HEK293 (cell line): Measurements from ENCODE around the gene IGSF3.

Experiments used
- CTCF ChIA-PET: fragments of 350-600 bp; formaldehyde crosslinking; extraction: SDS; loops from one replicate; lab custom pipeline; 2021; ENCODE audit warnings: antibody characterized with exemption; lab: Yijun Ruan, JAX
- POLR2A ChIA-PET: fragments of 300-600 bp; formaldehyde crosslinking; extraction: SDS; loops from one replicate; lab custom pipeline; 2020; ENCODE audit warnings: antibody characterized with exemption, inconsistent platforms; lab: Yijun Ruan, JAX
- H3K27ac ChIP-seq: fragments of 200-500 bp; sonication (Bioruptor generic); 2 replicates; pipeline ENCODE4 v1.5.1; 2014; ENCODE audit warnings: low read depth, low read length, control low read depth, inconsistent platforms; ENCODE audit errors: extremely low read depth
- H3K36me3 ChIP-seq, 2 experiments: fragments of 200-500 bp in 1 of 2; sonication (Bioruptor generic) in 1 of 2; 1 replicate in 1 of 2; 2 replicates in 1 of 2; pipeline ENCODE4 v1.5.1; 2014 to 2017; ENCODE audit warnings: inconsistent platforms in 2 of 2, low read length in 2 of 2; ENCODE audit not compliant: control insufficient read depth in 2 of 2, insufficient read depth in 1 of 2
- H3K4me1 ChIP-seq: fragments of 200-500 bp; sonication (Bioruptor generic); 2 replicates; pipeline ENCODE4 v1.5.1; 2014; ENCODE audit warnings: mild to moderate bottlenecking, low read length, inconsistent platforms; ENCODE audit not compliant: control insufficient read depth, insufficient read depth
- H3K4me3 ChIP-seq: 2 replicates; pipeline ENCODE4 v1.5.1; 2011; ENCODE audit warnings: low read depth, mild to moderate bottlenecking, control low read depth, low read length, moderate library complexity
- H3K9me3 ChIP-seq: fragments of 200-500 bp; sonication (Bioruptor generic); 2 replicates; pipeline ENCODE4 v1.5.1; 2014; ENCODE audit warnings: low read depth, low read length, inconsistent platforms; ENCODE audit not compliant: control insufficient read depth, insufficient read depth
- ELK4 ChIP-seq: IDR thresholded peaks from 2 replicates; pipeline ENCODE4 v1.6.1; 2011; ENCODE audit warnings: mild to moderate bottlenecking, low read depth, low read length, borderline replicate concordance
- GFI1B ChIP-seq: fragments of 450-650 bp; formaldehyde crosslinking; IDR thresholded peaks from 2 replicates; pipeline ENCODE4 v1.5.1; 2016; ENCODE audit warnings: missing biosample characterization, missing genetic modification characterization
- KLF1 ChIP-seq: fragments of 450-650 bp; formaldehyde crosslinking; IDR thresholded peaks from 2 replicates; pipeline ENCODE4 v1.5.1; 2016; ENCODE audit warnings: missing biosample characterization, missing genetic modification characterization
- PBX3 ChIP-seq: sonication (generic); formaldehyde crosslinking; IDR thresholded peaks from 2 replicates; pipeline ENCODE4 v1.8.1; 2022; ENCODE audit warnings: mild to moderate bottlenecking, moderate library complexity, missing genetic modification reagents
- ZBTB10 ChIP-seq: fragments of 450-650 bp; formaldehyde crosslinking; IDR thresholded peaks from 2 replicates; pipeline ENCODE4 v1.5.1; 2016; ENCODE audit warnings: missing biosample characterization, missing genetic modification characterization
- ZNF121 ChIP-seq: fragments of 450-650 bp; formaldehyde crosslinking; IDR thresholded peaks from 2 replicates; pipeline ENCODE4 v1.5.1; 2016; ENCODE audit warnings: missing biosample characterization, missing genetic modification characterization
- ZNF148 ChIP-seq: fragments of 450-650 bp; formaldehyde crosslinking; IDR thresholded peaks from 2 replicates; pipeline ENCODE4 v1.5.0; 2017; ENCODE audit warnings: missing biosample characterization, missing genetic modification characterization, borderline replicate concordance
- ZNF23 ChIP-seq: fragments of 450-650 bp; formaldehyde crosslinking; IDR thresholded peaks from 2 replicates; pipeline ENCODE4 v1.5.1; 2016; ENCODE audit warnings: missing biosample characterization, missing genetic modification characterization, borderline replicate concordance
- ZNF362 ChIP-seq: fragments of 450-650 bp; formaldehyde crosslinking; IDR thresholded peaks from 2 replicates; pipeline ENCODE4 v1.5.1; 2016; ENCODE audit warnings: missing biosample characterization, missing genetic modification characterization
- ZNF518A ChIP-seq: fragments of 450-650 bp; formaldehyde crosslinking; conservative IDR thresholded peaks from 2 replicates; pipeline ENCODE4 v1.5.1; 2016; ENCODE audit warnings: low read depth, missing biosample characterization, missing genetic modification characterization
- ZNF571 ChIP-seq: fragments of 450-650 bp; formaldehyde crosslinking; IDR thresholded peaks from 2 replicates; pipeline ENCODE4 v1.5.0; 2017; ENCODE audit warnings: missing biosample characterization, missing genetic modification characterization
- ZNF664 ChIP-seq: fragments of 450-650 bp; formaldehyde crosslinking; IDR thresholded peaks from 2 replicates; pipeline ENCODE4 v1.5.1; 2016; ENCODE audit warnings: missing biosample characterization, missing genetic modification characterization
- ZNF692 ChIP-seq: fragments of 450-650 bp; formaldehyde crosslinking; IDR thresholded peaks from 2 replicates; pipeline ENCODE4 v1.5.1; 2016; ENCODE audit warnings: missing biosample characterization, missing genetic modification characterization

IGSF3 gene

GRCh38 chr1:116678732-116679090 lies 11.2 kb upstream of the IGSF3 start:
- Histone ChIP-seq H3K4me1 (no peaks in the 10 kb centered on the region), H3K4me3 (no peak overlapping the region), H3K36me3 (no peaks in the 10 kb centered on the region), H3K9me3 (no peaks in the 10 kb centered on the region), H3K27ac (no peak overlapping the region)
- CTCF ChIA-PET: interaction anchor here (0.9 to 1.6 kb wide), 3 partner anchors 10 to 104 kb away, joined by 4 to 7 read pairs (median 4); partner anchors contain the start of gene IGSF3
- no peak for TF ChIP-seq ZNF148 (tag by site-specific recombination)
- no peak for TF ChIP-seq ZNF692 (tag by site-specific recombination)
- TF ChIP-seq ZNF571: no peak
- no peak for TF ChIP-seq ZBTB10 (tag by site-specific recombination)
- TF ChIP-seq PBX3 (CRISPR knock-in tag): no peak
- no peak for TF ChIP-seq KLF1 (tag by site-specific recombination)
- no peak for TF ChIP-seq GFI1B (tag by site-specific recombination)
- TF ChIP-seq ZNF664: no peak
- no peak for TF ChIP-seq ZNF23 (tag by site-specific recombination)
- POLR2A ChIA-PET: interaction anchor here (1.0 kb wide), 1 partner anchor 381 kb away, joined by 3 read pairs; the partner anchor contains the start of gene TTF2

- CTCF ChIA-PET: interaction anchor here (0.9 to 1.6 kb wide), 3 partner anchors 9 to 103 kb away, joined by 4 to 7 read pairs (median 4); partner anchors contain the start of gene IGSF3
- Histone ChIP-seq H3K27ac (no peak overlapping the region), H3K36me3 (no peaks in the 10 kb centered on the region), H3K4me3 (no peak overlapping the region), H3K9me3 (no peaks in the 10 kb centered on the region), H3K4me1 (no peaks in the 10 kb centered on the region)
- TF ChIP-seq ZNF518A (no peak), ZNF148 (tag by site-specific recombination) (no peak), ZNF362 (tag by site-specific recombination) (no peak), ELK4 (no peak), ZNF121 (tag by site-specific recombination) (no peak)
- POLR2A ChIA-PET: interaction anchor here (1.0 kb wide), 1 partner anchor 382 kb away, joined by 3 read pairs; the partner anchor contains the start of gene TTF2
Observed at GRCh38 chr1:116677474-116678062, 10.0 kb upstream of the IGSF3 start.
